WERI-Rb-1 (cell line): ENCODE data around the gene IPPK.

Source experiments
- DNase-seq: peaks from one replicate; pipeline ENCODE4 v3.0.0-alpha.2; 2020
- H3K27ac ChIP-seq: fragments of 250-450 bp; sonication (Bioruptor Pico); 2 replicates; pipeline ENCODE4 v1.5.1; 2020; ENCODE audit warnings: mild to moderate bottlenecking, moderate library complexity
- H3K27me3 ChIP-seq: fragments of 250-450 bp; sonication (Bioruptor Pico); 2 replicates; pipeline ENCODE4 v1.5.1; 2021; ENCODE audit warnings: mild to moderate bottlenecking, low read depth, moderate library complexity; ENCODE audit not compliant: insufficient read depth, severe bottlenecking
- H3K36me3 ChIP-seq: fragments of 250-450 bp; sonication (Bioruptor Pico); 2 replicates; pipeline ENCODE4 v1.5.1; 2020; ENCODE audit warnings: mild to moderate bottlenecking, moderate library complexity
- H3K4me3 ChIP-seq: 2 replicates; pipeline ENCODE4 v1.5.1; 2011; ENCODE audit warnings: low read depth, mild to moderate bottlenecking, control low read depth, low read length
- H3K9me3 ChIP-seq: fragments of 250-450 bp; sonication (Bioruptor Pico); 2 replicates; pipeline ENCODE4 v1.5.1; 2021; ENCODE audit warnings: mild to moderate bottlenecking, moderate library complexity; ENCODE audit not compliant: severe bottlenecking
- TF ChIP-seq, protein P1 (sequence below): IDR thresholded peaks from 2 replicates; pipeline ENCODE4 v1.5.1; 2011; ENCODE audit warnings: low read depth, mild to moderate bottlenecking, control low read depth, inconsistent platforms, low read length

The IPPK gene

GRCh38 chr9:92716557-92716956 is 46.6 kb upstream of the IPPK start:
- peak overlapping the region; percentile 74 for H3K27ac ChIP-seq
- H3K27me3 ChIP-seq: no peaks in the 10 kb centered on the region
- H3K4me3 ChIP-seq: no peak overlapping the region
- peak; percentile 88 for DNase-seq
- TF ChIP-seq, protein P1, sequence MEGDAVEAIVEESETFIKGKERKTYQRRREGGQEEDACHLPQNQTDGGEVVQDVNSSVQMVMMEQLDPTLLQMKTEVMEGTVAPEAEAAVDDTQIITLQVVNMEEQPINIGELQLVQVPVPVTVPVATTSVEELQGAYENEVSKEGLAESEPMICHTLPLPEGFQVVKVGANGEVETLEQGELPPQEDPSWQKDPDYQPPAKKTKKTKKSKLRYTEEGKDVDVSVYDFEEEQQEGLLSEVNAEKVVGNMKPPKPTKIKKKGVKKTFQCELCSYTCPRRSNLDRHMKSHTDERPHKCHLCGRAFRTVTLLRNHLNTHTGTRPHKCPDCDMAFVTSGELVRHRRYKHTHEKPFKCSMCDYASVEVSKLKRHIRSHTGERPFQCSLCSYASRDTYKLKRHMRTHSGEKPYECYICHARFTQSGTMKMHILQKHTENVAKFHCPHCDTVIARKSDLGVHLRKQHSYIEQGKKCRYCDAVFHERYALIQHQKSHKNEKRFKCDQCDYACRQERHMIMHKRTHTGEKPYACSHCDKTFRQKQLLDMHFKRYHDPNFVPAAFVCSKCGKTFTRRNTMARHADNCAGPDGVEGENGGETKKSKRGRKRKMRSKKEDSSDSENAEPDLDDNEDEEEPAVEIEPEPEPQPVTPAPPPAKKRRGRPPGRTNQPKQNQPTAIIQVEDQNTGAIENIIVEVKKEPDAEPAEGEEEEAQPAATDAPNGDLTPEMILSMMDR: peak; percentile 82
- H3K9me3 ChIP-seq: no peaks in the 10 kb centered on the region
- peaks cover 95% of the 10 kb centered on the region for H3K36me3 ChIP-seq

DNA sequence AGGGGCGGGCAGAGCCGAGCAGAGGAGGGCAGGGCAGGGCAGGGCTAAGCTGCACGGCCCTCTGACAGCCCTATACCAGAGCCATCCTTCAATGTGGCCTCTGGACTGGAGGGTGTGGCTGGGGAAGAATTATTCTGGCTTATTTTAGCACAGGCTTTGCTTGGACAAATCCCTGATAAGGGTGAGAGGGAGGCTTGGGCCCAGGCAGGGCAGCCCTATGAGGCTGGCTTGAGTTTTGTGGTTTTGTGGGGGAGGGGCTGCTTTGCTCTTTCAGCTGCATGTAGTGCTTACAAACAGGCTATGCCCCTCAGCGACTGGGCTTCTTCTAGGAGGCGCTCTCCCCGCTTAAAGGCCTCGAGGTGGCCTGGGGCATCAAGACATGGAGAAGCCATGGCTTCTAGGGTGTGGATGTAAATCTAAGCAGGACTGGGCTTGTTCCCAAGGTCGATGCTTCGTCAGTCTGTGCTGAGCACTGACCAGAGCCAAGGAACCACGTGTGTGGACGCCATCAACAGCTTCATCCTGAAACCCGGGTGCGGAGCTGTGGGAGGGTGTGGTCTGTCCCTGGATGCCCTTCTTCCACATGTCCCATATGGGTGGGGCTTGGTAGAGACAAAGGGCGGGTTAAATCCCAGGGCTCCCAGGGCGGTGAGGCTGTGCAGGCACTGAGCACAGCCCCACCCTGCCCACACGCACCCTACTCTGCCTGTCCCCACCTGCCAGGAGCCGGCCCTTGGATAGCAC is 45.7 kb upstream of the IPPK start:
- peaks cover 94% of the 10 kb centered on the region for H3K36me3 ChIP-seq
- H3K27ac ChIP-seq: peak overlapping the region; percentile 74
- peak; percentile 72 for DNase-seq
- H3K9me3 ChIP-seq: no peaks in the 10 kb centered on the region
- no peak overlapping the region for H3K4me3 ChIP-seq
- no peaks in the 10 kb centered on the region for H3K27me3 ChIP-seq
- TF ChIP-seq, protein P1: no peak

DNA sequence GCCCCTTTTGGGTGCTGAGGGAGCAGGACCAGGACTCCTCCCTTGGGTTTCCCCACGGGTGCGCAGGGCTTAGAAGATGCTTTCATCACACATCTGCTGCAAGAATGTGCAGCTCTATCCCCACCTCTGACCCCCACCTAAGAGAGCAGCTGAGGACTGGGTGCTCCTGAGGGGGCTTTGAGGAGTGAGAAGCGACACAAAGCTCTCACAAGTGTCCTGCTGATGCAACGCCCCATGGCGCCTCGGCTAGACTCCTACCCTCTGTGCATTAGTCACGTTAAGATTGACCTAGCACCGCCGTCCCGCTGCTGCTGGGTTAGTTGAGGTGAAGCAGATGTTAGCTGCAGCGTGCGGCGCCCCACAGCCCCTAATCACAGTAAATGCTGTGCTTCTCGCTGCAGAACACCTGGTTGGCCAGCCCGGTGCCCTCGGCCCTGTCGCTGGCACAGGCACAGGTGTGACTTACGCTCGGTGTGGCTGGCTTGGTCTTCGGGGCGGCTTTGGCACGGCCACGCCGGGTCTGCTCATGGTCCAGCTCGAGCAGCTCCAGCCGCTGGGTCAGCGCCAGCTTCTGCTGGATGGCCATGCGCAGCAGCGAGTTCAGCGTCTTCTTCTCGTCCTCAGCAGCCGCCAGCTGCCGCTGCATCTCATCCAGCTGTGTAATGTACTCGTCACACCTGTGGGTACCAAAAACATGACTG is 45.0 kb upstream of the IPPK start:
- peak; percentile 33 for DNase-seq
- TF ChIP-seq, protein P1: no peak
- Histone ChIP-seq H3K27me3 (no peaks in the 10 kb centered on the region), H3K4me3 (no peak overlapping the region), H3K36me3 (peaks cover 92% of the 10 kb centered on the region), H3K9me3 (no peaks in the 10 kb centered on the region), H3K27ac (peak overlapping the region; percentile 74)

- no peaks in the 10 kb centered on the region for H3K9me3 ChIP-seq
- TF ChIP-seq, protein P1: no peak
- H3K36me3 ChIP-seq: peaks cover 88% of the 10 kb centered on the region
These were observed 44.1 kb upstream of the IPPK start for GRCh38 chr9:92714016-92714415.

GRCh38 chr9:92713528-92713927 is 43.6 kb upstream of the IPPK start:
- Histone ChIP-seq H3K9me3 (no peaks in the 10 kb centered on the region), H3K27me3 (no peaks in the 10 kb centered on the region), H3K4me3 (no peak overlapping the region), H3K36me3 (peaks cover 83% of the 10 kb centered on the region), H3K27ac (no peak overlapping the region)
- DNase-seq: no peak
- TF ChIP-seq, protein P1: no peak

More at GRCh38 chr9:92714016-92714415, 44.1 kb upstream of the IPPK start:
- Histone ChIP-seq H3K27ac (no peak overlapping the region; the same call in 1 of the 2 replicates), H3K4me3 (no peak overlapping the region), H3K27me3 (no peaks in the 10 kb centered on the region)
- DNase-seq: no peak
